Caco-2 (cell line): ENCODE data around the gene AMTN. TPM values are rescaled to one million over a fixed set of nuclear protein-coding genes. Genes with fewer than 3 reads are reported as not detected.
A peak's percentile ranks its signal among the peaks of the same experiment; 100 is the strongest.

Experiments used
- BruUV-seq: library from RNA; stranded (reverse); fragments of 400-500 nt; replicated peaks from 2 replicates; lab custom pipeline; 2021; lab: Mats Ljungman, UMichigan
- CTCF ChIA-PET: fragments of 300-600 bp; sonication (Branson Sonifier 250); formaldehyde crosslinking; loops from one replicate; lab custom pipeline; 2022; ENCODE audit warnings: antibody characterized with exemption; lab: Charles Lee
- POLR2A ChIA-PET: fragments of 300-600 bp; sonication (Branson Sonifier 250); formaldehyde crosslinking; loops from one replicate; lab custom pipeline; 2022; ENCODE audit warnings: antibody characterized with exemption; lab: Charles Lee
- DNase-seq, 2 experiments: peaks; one replicate each; pipeline versions ENCODE4 v3.0.0 to v3.0.0-alpha.2; 2020 to 2022
- H3K27me3 ChIP-seq: replicated peaks from 2 replicates; pipeline ENCODE4 v1.6.0; 2011; ENCODE audit warnings: low read length; ENCODE audit not compliant: control insufficient read depth, insufficient read depth
- H3K36me3 ChIP-seq: 2 replicates; pipeline ENCODE4 v1.5.1; 2011; ENCODE audit warnings: low read length; ENCODE audit not compliant: control insufficient read depth, insufficient read depth
- H3K4me1 ChIP-seq: fragments of 250-450 bp; sonication (Bioruptor Pico); 2 replicates; pipeline ENCODE4 v1.5.1; 2020; ENCODE audit warnings: mild to moderate bottlenecking
- H3K4me3 ChIP-seq: 2 replicates; pipeline ENCODE4 v1.5.1; 2011; ENCODE audit warnings: low read depth, mild to moderate bottlenecking, control low read depth, low read length
- H3K9me3 ChIP-seq: fragments of 250-450 bp; sonication (Bioruptor Pico); 2 replicates; pipeline ENCODE4 v1.5.1; 2020; ENCODE audit warnings: mild to moderate bottlenecking, moderate library complexity
- H3K27ac Mint-ChIP-seq: one replicate; pipeline ENCODE4 v1.8.0; 2022; ENCODE audit warnings: mixed read lengths; ENCODE audit not compliant: unreplicated experiment
- H3K27me3 Mint-ChIP-seq: one replicate; pipeline ENCODE4 v1.8.0; 2022; ENCODE audit warnings: mixed read lengths; ENCODE audit not compliant: insufficient read depth, unreplicated experiment
- H3K36me3 Mint-ChIP-seq: one replicate; pipeline ENCODE4 v1.8.0; 2022; ENCODE audit warnings: mild to moderate bottlenecking, mixed read lengths; ENCODE audit not compliant: insufficient read depth, unreplicated experiment
- H3K4me1 Mint-ChIP-seq: one replicate; pipeline ENCODE4 v1.8.0; 2022; ENCODE audit warnings: low read depth, mixed read lengths; ENCODE audit not compliant: unreplicated experiment
- H3K4me3 Mint-ChIP-seq: one replicate; pipeline ENCODE4 v1.8.0; 2022; ENCODE audit warnings: mild to moderate bottlenecking, moderate library complexity, mixed read lengths; ENCODE audit not compliant: unreplicated experiment
- H3K9me3 Mint-ChIP-seq: one replicate; pipeline ENCODE4 v1.8.0; 2022; ENCODE audit warnings: mixed read lengths; ENCODE audit not compliant: unreplicated experiment
- intact Hi-C: fragments of 100-400 bp; cut with micrococcal nuclease; formaldehyde crosslinking; loops from one replicate; pipeline ENCODE4 v1.10.0; 2022; ENCODE audit not compliant: unreplicated experiment
- total RNA-seq: library from RNA; stranded (reverse); gene quantifications from 2 replicates; pipeline ENCODE4 v1.2.3, GENCODE V29; 2022
- TF ChIP-seq, protein P1 (sequence below), 2 experiments: fragments of 200-600 bp in 1 of 2; IDR thresholded peaks; 1 replicate in 1 of 2; 2 replicates in 1 of 2; pipeline versions ENCODE4 v1.5.1 to v1.8.0; 2011 to 2022; ENCODE audit warnings: antibody characterized with exemption in 1 of 2, control low read depth in 1 of 2, inconsistent platforms in 1 of 2, low read depth in 1 of 2, low read length in 1 of 2, mild to moderate bottlenecking in 1 of 2, moderate library complexity in 1 of 2; ENCODE audit not compliant: insufficient read depth in 1 of 2, severe bottlenecking in 1 of 2, unreplicated experiment in 1 of 2

AMTN gene
- total RNA-seq, 1 experiment from 2014 or later: not detected

DNA sequence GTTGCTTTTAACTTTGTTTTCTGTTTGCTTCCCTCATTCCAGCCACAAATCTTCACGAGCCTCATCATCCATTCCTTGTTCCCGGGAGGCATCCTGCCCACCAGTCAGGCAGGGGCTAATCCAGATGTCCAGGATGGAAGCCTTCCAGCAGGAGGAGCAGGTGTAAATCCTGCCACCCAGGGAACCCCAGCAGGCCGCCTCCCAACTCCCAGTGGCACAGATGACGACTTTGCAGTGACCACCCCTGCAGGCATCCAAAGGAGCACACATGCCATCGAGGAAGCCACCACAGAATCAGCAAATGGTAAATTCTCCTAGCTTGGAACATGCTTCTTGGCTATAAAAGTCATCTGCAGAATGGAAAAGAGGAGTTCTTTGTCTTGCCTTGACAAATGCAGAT, 12.6 kb downstream of the AMTN start:
- H3K4me3 ChIP-seq: no peak overlapping the region
- Mint-ChIP-seq H3K27me3 (no peaks in the 10 kb centered on the region), H3K36me3 (no peaks in the 10 kb centered on the region), H3K27ac (no peak overlapping the region), H3K4me3 (no peak overlapping the region), H3K9me3 (no peaks in the 10 kb centered on the region), H3K4me1 (no peaks in the 10 kb centered on the region)
- H3K36me3 ChIP-seq: no peaks in the 10 kb centered on the region
- intact Hi-C loops: no loop called here
- DNase-seq: no peak
- POLR2A ChIA-PET: interaction anchor here (0.6 kb wide), 1 partner anchor 47 kb away, joined by 4 read pairs; no protein-coding TSS in a partner anchor
- H3K27me3 ChIP-seq: no peaks in the 10 kb centered on the region; the same call in 1 of the 2 replicates
- CTCF ChIA-PET: no interaction called here
- TF ChIP-seq, protein P1, sequence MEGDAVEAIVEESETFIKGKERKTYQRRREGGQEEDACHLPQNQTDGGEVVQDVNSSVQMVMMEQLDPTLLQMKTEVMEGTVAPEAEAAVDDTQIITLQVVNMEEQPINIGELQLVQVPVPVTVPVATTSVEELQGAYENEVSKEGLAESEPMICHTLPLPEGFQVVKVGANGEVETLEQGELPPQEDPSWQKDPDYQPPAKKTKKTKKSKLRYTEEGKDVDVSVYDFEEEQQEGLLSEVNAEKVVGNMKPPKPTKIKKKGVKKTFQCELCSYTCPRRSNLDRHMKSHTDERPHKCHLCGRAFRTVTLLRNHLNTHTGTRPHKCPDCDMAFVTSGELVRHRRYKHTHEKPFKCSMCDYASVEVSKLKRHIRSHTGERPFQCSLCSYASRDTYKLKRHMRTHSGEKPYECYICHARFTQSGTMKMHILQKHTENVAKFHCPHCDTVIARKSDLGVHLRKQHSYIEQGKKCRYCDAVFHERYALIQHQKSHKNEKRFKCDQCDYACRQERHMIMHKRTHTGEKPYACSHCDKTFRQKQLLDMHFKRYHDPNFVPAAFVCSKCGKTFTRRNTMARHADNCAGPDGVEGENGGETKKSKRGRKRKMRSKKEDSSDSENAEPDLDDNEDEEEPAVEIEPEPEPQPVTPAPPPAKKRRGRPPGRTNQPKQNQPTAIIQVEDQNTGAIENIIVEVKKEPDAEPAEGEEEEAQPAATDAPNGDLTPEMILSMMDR (IDR thresholded peaks at IDR 0.05; ENCODE audit: insufficient read depth in 1 of 2, low read depth in 1 of 2, low read length in 1 of 2, severe bottlenecking in 1 of 2, unreplicated experiment in 1 of 2): no peak
- no TSS peak for BruUV-seq
- H3K4me1 ChIP-seq: no peaks in the 10 kb centered on the region
- H3K9me3 ChIP-seq: no peaks in the 10 kb centered on the region

DNA sequence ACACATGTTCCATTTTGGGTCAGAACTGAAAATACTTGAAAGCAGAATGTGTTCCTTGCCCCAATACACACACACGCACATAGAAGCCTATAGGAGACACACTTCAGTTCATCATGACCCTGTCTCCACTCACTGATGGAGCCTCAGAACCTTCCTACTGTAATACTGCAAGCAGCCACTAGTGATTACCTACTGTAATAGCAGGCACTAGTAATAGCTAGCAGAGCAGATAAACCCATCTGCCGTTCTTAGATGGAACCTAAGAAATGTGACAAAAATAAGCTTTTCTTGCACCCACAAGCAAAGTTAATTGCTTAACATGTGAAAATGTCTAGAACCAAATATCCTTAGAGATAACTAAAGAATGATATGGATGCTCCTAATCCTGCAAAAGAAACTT, 13.6 kb downstream of the AMTN start:
- no peak for DNase-seq

DNA sequence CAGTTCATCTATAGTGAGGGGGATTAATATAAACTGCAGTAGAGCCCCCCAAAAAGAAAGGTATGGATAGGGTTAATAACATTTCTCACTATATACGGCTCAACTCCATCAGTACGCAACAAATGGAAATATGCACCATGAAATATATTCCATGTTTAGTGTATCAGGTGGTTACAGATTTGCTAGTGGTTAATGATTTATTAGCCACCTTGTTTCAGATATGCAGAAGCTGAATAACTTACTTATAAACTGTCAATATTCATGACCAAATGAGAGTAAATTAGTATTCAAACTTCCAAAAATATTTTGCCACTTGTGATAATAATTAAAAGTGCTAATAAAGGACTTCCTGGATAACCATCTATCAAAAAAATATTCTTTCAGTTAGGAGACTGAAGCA, 14.8 kb downstream of the AMTN start:
- no TSS peak for BruUV-seq
- CTCF ChIA-PET: no interaction called here
- no peaks in the 10 kb centered on the region for H3K36me3 Mint-ChIP-seq

More for the DNA sequence above, 13.6 kb downstream of the AMTN start:
- H3K4me3 Mint-ChIP-seq: no peak overlapping the region
- no peak overlapping the region for H3K4me3 ChIP-seq
- POLR2A ChIA-PET: no interaction called here
- no peaks in the 10 kb centered on the region for H3K4me1 ChIP-seq
- TF ChIP-seq, protein P1 (IDR thresholded peaks at IDR 0.05; ENCODE audit: insufficient read depth in 1 of 2, low read depth in 1 of 2, low read length in 1 of 2, severe bottlenecking in 1 of 2, unreplicated experiment in 1 of 2): peak in 1 of 2 experiments; percentile 4
- H3K9me3 Mint-ChIP-seq: no peaks in the 10 kb centered on the region
- CTCF ChIA-PET: no interaction called here
- H3K27ac Mint-ChIP-seq: no peak overlapping the region
- no TSS peak for BruUV-seq
- no peaks in the 10 kb centered on the region for H3K36me3 ChIP-seq
- no peaks in the 10 kb centered on the region for H3K27me3 ChIP-seq
- H3K9me3 ChIP-seq: no peaks in the 10 kb centered on the region
- intact Hi-C loops: no loop called here
- H3K27me3 Mint-ChIP-seq: no peaks in the 10 kb centered on the region
- no peaks in the 10 kb centered on the region for H3K36me3 Mint-ChIP-seq
- H3K4me1 Mint-ChIP-seq: no peaks in the 10 kb centered on the region

More for the DNA sequence above, 14.8 kb downstream of the AMTN start:
- H3K4me3 ChIP-seq: no peak overlapping the region
- DNase-seq: no peak
- no peaks in the 10 kb centered on the region for H3K9me3 Mint-ChIP-seq
- H3K27me3 ChIP-seq: no peaks in the 10 kb centered on the region
- TF ChIP-seq, protein P1 (IDR thresholded peaks at IDR 0.05; ENCODE audit: insufficient read depth in 1 of 2, low read depth in 1 of 2, low read length in 1 of 2, severe bottlenecking in 1 of 2, unreplicated experiment in 1 of 2): no peak
- H3K36me3 ChIP-seq: no peaks in the 10 kb centered on the region
- intact Hi-C loops: no loop called here
- no peaks in the 10 kb centered on the region for H3K9me3 ChIP-seq
- POLR2A ChIA-PET: no interaction called here
- no peak overlapping the region for H3K27ac Mint-ChIP-seq
- no peaks in the 10 kb centered on the region for H3K4me1 ChIP-seq
- H3K27me3 Mint-ChIP-seq: no peaks in the 10 kb centered on the region
- H3K4me1 Mint-ChIP-seq: no peaks in the 10 kb centered on the region
- no peak overlapping the region for H3K4me3 Mint-ChIP-seq
